SW 1271 (cell line): Measurements from ENCODE around the gene CLPX.
"Not testable (repeated sequence)": the region's sequence is repeated elsewhere in the genome, so short reads cannot be mapped to it uniquely, and the experiment has no call there.

Source experiments
- DNase-seq, 2 experiments: peaks; one replicate each; lab custom pipeline; 2025; lab: John Stamatoyannopoulos, UW

The CLPX gene

GRCh38 chr15:65101411-65101890 lies 83.7 kb downstream of the CLPX start:
- no peak for DNase-seq

- no peak for DNase-seq
Measured at GRCh38 chr15:65100442-65100841, 84.7 kb downstream of the CLPX start.

- DNase-seq, result not testable (repeated sequence)
Measured at GRCh38 chr15:65099801-65100200, 85.3 kb downstream of the CLPX start.

GRCh38 chr15:65099336-65099735 lies 85.8 kb downstream of the CLPX start:
- no peak for DNase-seq
